Esophagus muscularis mucosa (tissue), 4 donors: ENCODE results near the gene AFF1. TPM values are rescaled to one million over a fixed set of nuclear protein-coding genes. Genes with fewer than 3 reads are reported as not detected.
"Not testable (repeated sequence)": the region's sequence is repeated elsewhere in the genome, so short reads cannot be mapped to it uniquely, and the experiment has no call there.

ENCODE experiments used
- DNase-seq: peaks from one replicate; pipeline ENCODE4 v3.0.0-alpha.2; 2017; ENCODE audit errors: extremely low spot score
- H3K27ac ChIP-seq, 4 donors: fragments of 200-600 bp; sonication (generic); replicated peaks in 1 of 4; 1 replicate in 3 of 4; 2 replicates in 1 of 4; pipeline ENCODE4 v1.5.1; 2016 to 2019; ENCODE audit warnings: mild to moderate bottlenecking in 1 of 4
- H3K27me3 ChIP-seq, 4 donors: fragments of 200-600 bp; sonication (generic); one replicate each; pipeline versions ENCODE4 v1.5.1 to v1.6.0; 2016 to 2019
- H3K36me3 ChIP-seq, 4 donors: fragments of 200-600 bp; sonication (generic); one replicate each; pipeline ENCODE4 v1.5.1; 2016 to 2019
- H3K4me1 ChIP-seq, 4 donors: fragments of 200-600 bp; sonication (generic); one replicate each; pipeline ENCODE4 v1.5.1; 2016 to 2019
- H3K4me3 ChIP-seq, 4 donors: fragments of 200-600 bp; sonication (generic); 1 replicate in 2 of 4; 2 replicates in 2 of 4; pipeline ENCODE4 v1.5.1; 2016 to 2019; ENCODE audit warnings: mild to moderate bottlenecking in 4 of 4, moderate library complexity in 1 of 4
- H3K9me3 ChIP-seq, 4 donors: fragments of 200-600 bp; sonication (generic); 1 replicate in 3 of 4; 2 replicates in 1 of 4; pipeline ENCODE4 v1.5.1; 2016 to 2019
- CTCF ChIP-seq, 3 experiments: fragments of 200-600 bp in 2 of 3; fragments of 450-650 bp in 1 of 3; sonication (generic) in 2 of 3; IDR thresholded peaks; one replicate each; pipeline ENCODE4 v1.5.1; 2017 to 2019; ENCODE audit warnings: antibody characterized with exemption in 3 of 3, mild to moderate bottlenecking in 2 of 3, moderate library complexity in 1 of 3
- EP300 ChIP-seq: sonication (generic); formaldehyde crosslinking; IDR thresholded peaks from one replicate; pipeline ENCODE4 v1.6.1; 2017; ENCODE audit warnings: antibody characterized with exemption
- POLR2A ChIP-seq: fragments of 450-650 bp; IDR thresholded peaks from one replicate; pipeline ENCODE4 v1.6.1; 2017; ENCODE audit warnings: antibody characterized with exemption, moderate library complexity, mild to moderate bottlenecking, low read depth
- POLR2AphosphoS5 ChIP-seq, 2 donors: sonication (generic); formaldehyde crosslinking; IDR thresholded peaks; one replicate each; pipeline ENCODE4 v1.6.1; 2017; ENCODE audit warnings: antibody characterized with exemption in 2 of 2
- WGBS: methylation state at CpG from one replicate; pipeline ENCODE4 v1.1.5; 2018; 5-methylcytosine and 5-hydroxymethylcytosine counted together
- intact Hi-C: fragments of 100-400 bp; cut with DNase I; formaldehyde crosslinking; loops from one replicate; pipeline ENCODE4 v1.15.1; 2023
- total RNA-seq, 4 donors: library from RNA; depleted of rRNA; stranded (reverse); fragments of >200 nt; gene quantifications; one replicate each; pipeline versions ENCODE4 v1.1.0 to v1.2.1, GENCODE V29; 2016

Gene AFF1
- total RNA-seq, 4 donors from 2014 or later = 53.6 to 85.2 (median 70.6) TPM

GRCh38 chr4:87133183-87133582, 198.4 kb downstream of the AFF1 start:
- Histone ChIP-seq H3K4me1 (peaks cover 0 to 5% (median 0%) of the 10 kb centered on the region in 4 donors), H3K27me3 (no peaks in the 10 kb centered on the region), H3K27ac (no peak overlapping the region), H3K9me3 (no peaks in the 10 kb centered on the region), H3K36me3 (peaks cover 47 to 100% (median 80%) of the 10 kb centered on the region in 4 donors), H3K4me3 (no peak overlapping the region)
- TF ChIP-seq CTCF (IDR thresholded peaks at IDR 0.05) = no peak
- TF ChIP-seq POLR2A = no peak
- no peak for TF ChIP-seq POLR2AphosphoS5 (IDR thresholded peaks at IDR 0.05)
- no peak for TF ChIP-seq EP300
- 74% methylated on average over 2 of the region's 2 CpGs for WGBS
- DNase-seq = no peak
- intact Hi-C loops = no loop called here

- H3K27ac ChIP-seq = no peak overlapping the region
- peaks cover 47 to 100% (median 76%) of the 10 kb centered on the region in 4 donors for H3K36me3 ChIP-seq
- H3K4me3 ChIP-seq = no peak overlapping the region
- intact Hi-C loops = no loop called here
- TF ChIP-seq POLR2A (no peak), POLR2AphosphoS5 (IDR thresholded peaks at IDR 0.05) (no peak), CTCF (IDR thresholded peaks at IDR 0.05) (no peak), EP300 (no peak)
- 99% methylated on average over 3 of the region's 3 CpGs for WGBS
- DNase-seq = no peak
- H3K4me1 ChIP-seq = no peaks in the 10 kb centered on the region
- H3K27me3 ChIP-seq = no peaks in the 10 kb centered on the region
- no peaks in the 10 kb centered on the region for H3K9me3 ChIP-seq
Measured at GRCh38 chr4:87134122-87134521, 199.3 kb downstream of the AFF1 start.

GRCh38 chr4:87141428-87141827, 206.6 kb downstream of the AFF1 start:
- TF ChIP-seq POLR2AphosphoS5 (IDR thresholded peaks at IDR 0.05) (no peak), POLR2A (no peak), CTCF (IDR thresholded peaks at IDR 0.05) (no peak), EP300 (no peak)
- H3K4me3 ChIP-seq = no peak overlapping the region
- DNase-seq = no peak
- 56% methylated on average over 3 of the region's 3 CpGs for WGBS
- no peaks in the 10 kb centered on the region for H3K27me3 ChIP-seq
- intact Hi-C loops = no loop called here
- no peaks in the 10 kb centered on the region for H3K9me3 ChIP-seq
- no peak overlapping the region for H3K27ac ChIP-seq
- H3K36me3 ChIP-seq = peaks cover 4 to 77% (median 35%) of the 10 kb centered on the region in 4 donors
- no peaks in the 10 kb centered on the region for H3K4me1 ChIP-seq

GRCh38 chr4:87144356-87144755, 209.5 kb downstream of the AFF1 start:
- no peak overlapping the region for H3K4me3 ChIP-seq
- H3K27ac ChIP-seq = no peak overlapping the region
- no peaks in the 10 kb centered on the region for H3K9me3 ChIP-seq
- 81% methylated on average over 2 of the region's 2 CpGs for WGBS
- no peaks in the 10 kb centered on the region for H3K4me1 ChIP-seq
- peaks cover 0 to 47% (median 20%) of the 10 kb centered on the region in 4 donors for H3K36me3 ChIP-seq
- DNase-seq = no peak
- no peaks in the 10 kb centered on the region for H3K27me3 ChIP-seq
- intact Hi-C loops = no loop called here
- TF ChIP-seq EP300 = no peak
- TF ChIP-seq POLR2A = no peak
- no peak for TF ChIP-seq POLR2AphosphoS5 (IDR thresholded peaks at IDR 0.05)
- no peak for TF ChIP-seq CTCF (IDR thresholded peaks at IDR 0.05)

- WGBS = 98% methylated on average over 6 of the region's 6 CpGs
- not testable (repeated sequence) for H3K4me1 ChIP-seq, H3K27me3 ChIP-seq, H3K27ac ChIP-seq, H3K9me3 ChIP-seq, DNase-seq, H3K4me3 ChIP-seq
- intact Hi-C loops = loop anchor here (5.0 kb wide), 1 partner anchor 224 kb away; no protein-coding TSS in a partner anchor
- peaks cover 0 to 37% (median 16%) of the 10 kb centered on the region in 4 donors for H3K36me3 ChIP-seq
Measured at GRCh38 chr4:87145934-87146333, 211.1 kb downstream of the AFF1 start.
